Measurements from ENCODE around the gene SMIM28.

Gene SMIM28

DNA sequence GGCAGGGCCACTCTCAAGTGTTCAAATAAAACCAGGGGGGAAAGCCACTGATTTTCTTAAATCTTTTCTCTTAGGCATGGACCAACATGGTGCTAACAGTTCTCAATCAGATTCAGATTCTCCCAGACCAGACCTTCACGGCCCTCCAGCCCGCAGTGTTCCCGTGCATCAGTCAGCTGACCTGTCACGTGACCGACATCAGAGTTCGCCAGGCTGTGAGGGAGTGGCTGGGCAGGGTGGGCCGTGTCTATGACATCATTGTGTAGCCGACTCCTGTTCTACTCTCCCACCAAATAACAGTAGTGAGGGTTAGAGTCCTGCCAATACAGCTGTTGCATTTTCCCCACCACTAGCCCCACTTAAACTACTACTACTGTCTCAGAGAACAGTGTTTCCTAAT lies 41.5 kb upstream of the SMIM28 start:
- H3K27ac ChIP-seq, result no peak overlapping the region
- TF ChIP-seq CTCF (IDR thresholded peaks at IDR 0.05), result no peak
- no peak overlapping the region for H3K4me3 ChIP-seq
- no peak for DNase-seq (ENCODE audit: low spot score)

GRCh38 chr6:138337076-138337475 lies 40.6 kb upstream of the SMIM28 start:
- DNase-seq (ENCODE audit: low spot score), result no peak
- no peak for TF ChIP-seq CTCF (IDR thresholded peaks at IDR 0.05)
- no peak overlapping the region for H3K4me3 ChIP-seq
- H3K27ac ChIP-seq, result no peak overlapping the region

GRCh38 chr6:138339024-138339423 lies 38.7 kb upstream of the SMIM28 start:
- no peak overlapping the region for H3K27ac ChIP-seq
- TF ChIP-seq CTCF (IDR thresholded peaks at IDR 0.05), result no peak
- no peak overlapping the region for H3K4me3 ChIP-seq
- DNase-seq (ENCODE audit: low spot score), result no peak

GRCh38 chr6:138341176-138341575 lies 36.5 kb upstream of the SMIM28 start:
- H3K4me3 ChIP-seq, result no peak overlapping the region
- no peak for TF ChIP-seq CTCF (IDR thresholded peaks at IDR 0.05)
- no peak for DNase-seq (ENCODE audit: low spot score)
- H3K27ac ChIP-seq, result no peak overlapping the region

DNA sequence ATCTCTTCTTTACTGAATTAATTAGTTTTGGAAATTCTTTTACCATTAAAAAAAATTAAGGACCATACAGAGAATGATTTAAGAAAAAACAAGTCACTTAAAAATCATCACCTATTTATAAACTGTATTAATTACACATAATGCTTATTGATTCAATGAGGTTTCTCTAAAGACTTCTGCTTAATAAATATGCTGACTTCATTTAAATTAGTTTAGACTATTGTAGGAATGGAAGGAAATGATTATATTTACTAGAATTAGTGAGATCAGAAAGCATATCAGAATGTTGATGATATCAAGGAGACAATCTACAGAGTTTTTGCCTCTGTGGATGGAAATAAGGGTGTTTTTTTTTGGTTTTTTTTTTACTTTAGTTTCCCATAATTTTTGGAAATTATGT lies 34.6 kb upstream of the SMIM28 start:
- Histone ChIP-seq H3K4me3 (no peak overlapping the region), H3K27ac (no peak overlapping the region)
- TF ChIP-seq CTCF (IDR thresholded peaks at IDR 0.05), result no peak
- no peak for DNase-seq (ENCODE audit: low spot score)

GRCh38 chr6:138345565-138346285 lies 32.0 kb upstream of the SMIM28 start:
- Histone ChIP-seq H3K27ac (no peak overlapping the region), H3K4me3 (no peak overlapping the region)
- DNase-seq (ENCODE audit: low spot score), result no peak
- TF ChIP-seq CTCF (IDR thresholded peaks at IDR 0.05), result no peak

Measured in coronary artery (tissue), 2 donors.